Cardiac septum (tissue), 1 donor: Measurements from ENCODE around the gene GRIK4. TPM values are rescaled to one million over a fixed set of nuclear protein-coding genes. Genes with fewer than 3 reads are reported as not detected.

Source experiments
- DNase-seq: peaks from one replicate; pipeline ENCODE4 v3.0.0-alpha.2; 2020; ENCODE audit warnings: low spot score
- intact Hi-C: fragments of 100-400 bp; cut with DNase I; formaldehyde crosslinking; loops from one replicate; pipeline ENCODE4 v1.14.0; 2022
- total RNA-seq: library from RNA; stranded (reverse); fragmentation: NEBNext Ultra II Directional; extraction: Animal tissue kit (Norgen Biotek cat#: 25700); gene quantifications from one replicate; pipeline ENCODE4 v1.2.1, GENCODE V29; 2021
- donor health status: DM: no; HTN: no; CAD: no.

GRIK4 gene
- total RNA-seq, 1 donor from 2014 or later: 0.40 TPM

- intact Hi-C loops: no loop called here
Observed at GRCh38 chr11:120896687-120897086, 385.1 kb downstream of the GRIK4 start.

GRCh38 chr11:120898568-120898967 is 387.0 kb downstream of the GRIK4 start:
- DNase-seq: no peak
- intact Hi-C loops: no loop called here

More at GRCh38 chr11:120896687-120897086, 385.1 kb downstream of the GRIK4 start:
- no peak for DNase-seq

GRCh38 chr11:120899720-120900119 is 388.2 kb downstream of the GRIK4 start:
- intact Hi-C loops: no loop called here
- no peak for DNase-seq

GRCh38 chr11:120900643-120901042 is 389.1 kb downstream of the GRIK4 start:
- no peak for DNase-seq
- intact Hi-C loops: no loop called here

- intact Hi-C loops: no loop called here
- no peak for DNase-seq
Observed at GRCh38 chr11:120903686-120904085, 392.1 kb downstream of the GRIK4 start.

- intact Hi-C loops: no loop called here
Observed at GRCh38 chr11:120904116-120904515, 392.6 kb downstream of the GRIK4 start.

GRCh38 chr11:120906766-120907165 is 395.2 kb downstream of the GRIK4 start:
- no peak for DNase-seq
- intact Hi-C loops: no loop called here

More at GRCh38 chr11:120904116-120904515, 392.6 kb downstream of the GRIK4 start:
- no peak for DNase-seq

- DNase-seq: no peak
- intact Hi-C loops: no loop called here
Observed at GRCh38 chr11:120907971-120908370, 396.4 kb downstream of the GRIK4 start.

GRCh38 chr11:120908461-120909181 is 397.1 kb downstream of the GRIK4 start:
- DNase-seq: no peak

GRCh38 chr11:120909676-120910416 is 398.3 kb downstream of the GRIK4 start:
- intact Hi-C loops: no loop called here
- DNase-seq: no peak

More at GRCh38 chr11:120908461-120909181, 397.1 kb downstream of the GRIK4 start:
- intact Hi-C loops: no loop called here

- intact Hi-C loops: no loop called here
- no peak for DNase-seq
Observed at GRCh38 chr11:120911943-120912342, 400.4 kb downstream of the GRIK4 start.

- DNase-seq: no peak
- intact Hi-C loops: no loop called here
Observed at GRCh38 chr11:120912504-120912903, 401.0 kb downstream of the GRIK4 start.

GRCh38 chr11:120912915-120913314 is 401.4 kb downstream of the GRIK4 start:
- intact Hi-C loops: no loop called here
- no peak for DNase-seq

GRCh38 chr11:120914021-120914420 is 402.5 kb downstream of the GRIK4 start:
- intact Hi-C loops: no loop called here
- no peak for DNase-seq

- intact Hi-C loops: no loop called here
- no peak for DNase-seq
Observed at GRCh38 chr11:120914601-120915000, 403.1 kb downstream of the GRIK4 start.

- intact Hi-C loops: no loop called here
- DNase-seq: no peak
Observed at GRCh38 chr11:120917559-120918239, 406.2 kb downstream of the GRIK4 start.

- intact Hi-C loops: no loop called here
- no peak for DNase-seq
Observed at GRCh38 chr11:120918257-120918656, 406.7 kb downstream of the GRIK4 start.

- no peak for DNase-seq
- intact Hi-C loops: no loop called here
Observed at GRCh38 chr11:120919045-120919444, 407.5 kb downstream of the GRIK4 start.

- DNase-seq: no peak
- intact Hi-C loops: no loop called here
Observed at GRCh38 chr11:120919566-120919965, 408.0 kb downstream of the GRIK4 start.

GRCh38 chr11:120923866-120924508 is 412.4 kb downstream of the GRIK4 start:
- DNase-seq: no peak
- intact Hi-C loops: no loop called here
